WTC11 (cell line): Measurements from ENCODE around the gene ZNF428.

Source experiments
- CTCF ChIP-seq: fragments of 200-600 bp; IDR thresholded peaks from 2 replicates; pipeline ENCODE4 v1.8.0; 2022; ENCODE audit warnings: antibody characterized with exemption
- SMAD4 ChIP-seq: sonication (generic); formaldehyde crosslinking; IDR thresholded peaks from 2 replicates; pipeline ENCODE4 v1.8.0; 2022; ENCODE audit warnings: mild to moderate bottlenecking, missing genetic modification reagents
- SP1 ChIP-seq: sonication (generic); formaldehyde crosslinking; conservative IDR thresholded peaks from 2 replicates; pipeline ENCODE4 v1.8.1; 2022; ENCODE audit warnings: missing genetic modification reagents
- USF1 ChIP-seq: sonication (generic); formaldehyde crosslinking; IDR thresholded peaks from 2 replicates; pipeline ENCODE4 v1.8.0; 2022; ENCODE audit warnings: mild to moderate bottlenecking, missing genetic modification reagents

- TF ChIP-seq SMAD4 (CRISPR knock-in tag), result no peak
- no peak for TF ChIP-seq SP1
- TF ChIP-seq CTCF, result no peak
- TF ChIP-seq USF1 (CRISPR knock-in tag), result no peak
These were observed 7.4 kb upstream of the ZNF428 start for GRCh38 chr19:43626838-43627237.
